ENCODE data around the gene ETV5. TPM values are rescaled to one million over a fixed set of nuclear protein-coding genes. Genes with fewer than 3 reads are reported as not detected.
A peak's percentile ranks its signal among the peaks of the same experiment; 100 is the strongest.

The ETV5 gene
- total RNA-seq, 1 donor from 2014 or later: 5.0 TPM

DNA sequence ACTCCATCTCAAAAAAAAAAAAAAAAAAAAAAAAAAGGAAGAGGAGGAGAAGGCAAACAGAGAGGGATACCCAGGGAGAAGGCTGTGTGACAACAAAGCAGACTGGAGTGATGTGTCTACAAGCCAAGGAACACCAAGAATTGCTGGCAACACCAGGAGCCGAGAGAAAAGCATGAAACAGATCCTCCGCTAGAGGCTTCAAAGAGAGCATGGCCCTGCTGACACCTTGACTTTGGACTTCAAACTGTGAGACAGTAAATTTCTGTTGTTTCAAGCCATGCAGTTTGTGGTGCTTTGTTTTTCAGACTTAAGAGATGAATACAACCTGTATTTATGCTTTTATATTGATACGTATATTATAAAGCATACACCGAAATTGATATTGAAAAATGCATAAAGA lies 96.8 kb downstream of the ETV5 start:
- no peak for DNase-seq
- Histone ChIP-seq H3K27ac (replicated peaks) (no peak overlapping the region), H3K27me3 (ENCODE audit: low read depth) (peaks cover 6% of the 10 kb centered on the region), H3K36me3 (no peaks in the 10 kb centered on the region), H3K9me3 (replicated peaks) (peaks cover 14% of the 10 kb centered on the region), H3K4me3 (no peak overlapping the region), H3K4me1 (no peaks in the 10 kb centered on the region)
- TF ChIP-seq, protein P1, sequence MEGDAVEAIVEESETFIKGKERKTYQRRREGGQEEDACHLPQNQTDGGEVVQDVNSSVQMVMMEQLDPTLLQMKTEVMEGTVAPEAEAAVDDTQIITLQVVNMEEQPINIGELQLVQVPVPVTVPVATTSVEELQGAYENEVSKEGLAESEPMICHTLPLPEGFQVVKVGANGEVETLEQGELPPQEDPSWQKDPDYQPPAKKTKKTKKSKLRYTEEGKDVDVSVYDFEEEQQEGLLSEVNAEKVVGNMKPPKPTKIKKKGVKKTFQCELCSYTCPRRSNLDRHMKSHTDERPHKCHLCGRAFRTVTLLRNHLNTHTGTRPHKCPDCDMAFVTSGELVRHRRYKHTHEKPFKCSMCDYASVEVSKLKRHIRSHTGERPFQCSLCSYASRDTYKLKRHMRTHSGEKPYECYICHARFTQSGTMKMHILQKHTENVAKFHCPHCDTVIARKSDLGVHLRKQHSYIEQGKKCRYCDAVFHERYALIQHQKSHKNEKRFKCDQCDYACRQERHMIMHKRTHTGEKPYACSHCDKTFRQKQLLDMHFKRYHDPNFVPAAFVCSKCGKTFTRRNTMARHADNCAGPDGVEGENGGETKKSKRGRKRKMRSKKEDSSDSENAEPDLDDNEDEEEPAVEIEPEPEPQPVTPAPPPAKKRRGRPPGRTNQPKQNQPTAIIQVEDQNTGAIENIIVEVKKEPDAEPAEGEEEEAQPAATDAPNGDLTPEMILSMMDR (IDR thresholded peaks at IDR 0.05; ENCODE audit: borderline replicate concordance): no peak
- intact Hi-C loops (cut with micrococcal nuclease): no loop called here

DNA sequence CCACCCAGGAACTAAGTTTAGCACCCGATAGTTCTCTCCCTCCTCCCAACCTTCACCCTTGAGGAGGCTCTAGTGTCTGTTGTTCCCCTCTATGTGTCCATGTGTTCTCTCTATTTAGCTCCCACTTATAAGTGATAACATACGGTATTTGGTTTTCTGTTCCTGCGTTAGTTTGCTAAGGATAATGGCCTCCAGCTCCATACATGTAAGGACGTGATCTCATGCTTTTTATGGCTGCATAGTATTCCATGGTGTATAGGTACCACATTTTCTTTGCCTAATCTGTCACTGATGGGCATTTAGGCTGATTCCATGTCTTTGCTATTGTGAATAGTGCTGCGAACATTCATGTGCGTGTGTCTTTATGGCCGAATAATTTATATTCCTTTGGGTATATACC lies 104.2 kb downstream of the ETV5 start:
- H3K36me3 ChIP-seq: no peaks in the 10 kb centered on the region
- H3K9me3 ChIP-seq (replicated peaks): no peaks in the 10 kb centered on the region
- TF ChIP-seq, protein P1 (IDR thresholded peaks at IDR 0.05; ENCODE audit: borderline replicate concordance): no peak
- H3K27ac ChIP-seq (replicated peaks): no peak overlapping the region
- intact Hi-C loops (cut with micrococcal nuclease): no loop called here
- peaks cover 9% of the 10 kb centered on the region for H3K27me3 ChIP-seq (ENCODE audit: low read depth)
- no peak for DNase-seq
- H3K4me3 ChIP-seq: no peak overlapping the region
- H3K4me1 ChIP-seq: no peaks in the 10 kb centered on the region

DNA sequence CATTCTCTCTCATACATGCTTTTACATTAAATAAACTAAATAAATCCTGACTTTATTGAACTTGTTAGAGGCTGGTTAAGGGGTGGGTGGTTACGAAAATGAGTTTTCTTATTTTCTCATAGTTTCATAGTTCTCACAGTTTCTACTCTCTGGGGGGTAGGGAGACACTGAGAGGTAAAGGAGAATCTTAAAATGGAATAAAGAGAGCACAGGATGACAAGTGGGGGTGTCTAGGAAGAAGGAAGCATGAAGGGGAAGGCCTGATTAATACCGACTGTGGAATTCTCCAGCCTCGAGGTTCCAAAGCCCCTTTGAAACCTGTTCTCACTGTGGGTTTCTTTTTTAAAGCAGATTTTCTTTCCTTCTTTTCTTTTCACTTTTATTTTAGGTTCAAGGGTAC lies 104.7 kb downstream of the ETV5 start:
- Histone ChIP-seq H3K36me3 (no peaks in the 10 kb centered on the region), H3K4me3 (no peak overlapping the region), H3K9me3 (replicated peaks) (no peaks in the 10 kb centered on the region), H3K27ac (replicated peaks) (no peak overlapping the region), H3K27me3 (ENCODE audit: low read depth) (peaks cover 9% of the 10 kb centered on the region), H3K4me1 (no peaks in the 10 kb centered on the region)
- no peak for DNase-seq
- TF ChIP-seq, protein P1 (IDR thresholded peaks at IDR 0.05; ENCODE audit: borderline replicate concordance): no peak
- intact Hi-C loops (cut with micrococcal nuclease): no loop called here

DNA sequence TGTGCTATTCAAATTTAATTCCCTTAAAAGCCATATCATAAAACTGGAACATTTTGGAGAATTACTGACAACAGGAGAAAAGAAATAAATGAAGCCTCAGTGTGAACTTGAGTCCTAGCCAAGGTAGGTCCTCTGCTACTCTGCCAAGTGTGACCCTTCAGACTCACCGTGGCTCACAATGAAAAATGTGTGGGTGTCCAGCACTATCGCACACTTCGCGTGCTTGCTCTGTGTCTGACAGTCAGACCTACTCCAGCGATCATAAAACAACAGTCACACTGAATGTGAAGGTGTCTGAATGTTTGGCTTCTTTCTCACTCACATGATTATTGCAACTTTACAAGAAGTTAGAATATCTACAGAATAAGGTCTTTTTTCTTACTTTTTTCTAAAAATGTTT lies 105.3 kb downstream of the ETV5 start:
- Histone ChIP-seq H3K36me3 (no peaks in the 10 kb centered on the region), H3K4me1 (no peaks in the 10 kb centered on the region), H3K27me3 (ENCODE audit: low read depth) (peaks cover 9% of the 10 kb centered on the region), H3K27ac (replicated peaks) (no peak overlapping the region), H3K4me3 (no peak overlapping the region), H3K9me3 (replicated peaks) (no peaks in the 10 kb centered on the region)
- intact Hi-C loops (cut with micrococcal nuclease): no loop called here
- no peak for DNase-seq
- TF ChIP-seq, protein P1 (IDR thresholded peaks at IDR 0.05; ENCODE audit: borderline replicate concordance): no peak

DNA sequence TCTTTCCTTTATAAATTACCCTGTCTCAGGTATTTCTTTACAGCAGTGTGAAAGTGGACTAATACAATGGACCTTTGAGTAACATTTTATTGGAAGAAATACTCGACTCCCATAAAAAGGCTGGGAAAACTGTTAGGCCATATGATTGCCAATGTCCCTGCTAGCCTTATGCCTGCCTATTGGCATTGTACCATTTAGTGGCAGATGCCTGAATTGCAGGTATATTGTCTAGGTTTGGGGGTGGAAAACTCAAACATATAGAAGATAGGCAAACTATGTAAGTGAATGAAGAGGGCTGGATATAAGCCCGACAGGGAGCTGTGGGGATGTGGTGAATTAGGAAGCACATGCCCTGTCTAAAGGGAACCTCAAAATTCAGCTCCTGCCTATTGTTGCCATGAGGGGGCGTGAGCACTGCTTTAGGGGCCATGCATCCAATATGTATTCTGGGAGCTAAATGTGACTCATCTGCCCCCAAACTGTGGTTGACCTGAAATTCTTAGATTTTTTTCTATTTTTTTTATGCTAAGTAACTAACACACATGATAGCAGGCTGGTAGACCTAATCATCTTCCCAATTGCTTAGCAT lies 105.9 kb downstream of the ETV5 start:
- Histone ChIP-seq H3K9me3 (replicated peaks) (no peaks in the 10 kb centered on the region), H3K4me1 (no peaks in the 10 kb centered on the region), H3K36me3 (no peaks in the 10 kb centered on the region), H3K27ac (replicated peaks) (no peak overlapping the region), H3K4me3 (no peak overlapping the region), H3K27me3 (ENCODE audit: low read depth) (peaks cover 9% of the 10 kb centered on the region)
- intact Hi-C loops (cut with micrococcal nuclease): no loop called here
- TF ChIP-seq, protein P1 (IDR thresholded peaks at IDR 0.05; ENCODE audit: borderline replicate concordance): peak; percentile 33
- DNase-seq: no peak

Data from left ventricle myocardium inferior (tissue), 1 donor.